AG04450 (cell line): ENCODE results near the gene DIP2A. TPM values are rescaled to one million over a fixed set of nuclear protein-coding genes. Genes with fewer than 3 reads are reported as not detected.
"Not testable (repeated sequence)": the region's sequence is repeated elsewhere in the genome, so short reads cannot be mapped to it uniquely, and the experiment has no call there.

Experiments used
- CTCF ChIA-PET: fragments of 300-600, 350-600 bp; formaldehyde crosslinking; extraction: SDS; loops from one replicate; lab custom pipeline; 2022; ENCODE audit warnings: antibody characterized with exemption, inconsistent platforms; lab: Charles Lee
- POLR2A ChIA-PET: fragments of 350-600 bp; formaldehyde crosslinking; extraction: SDS; loops from one replicate; lab custom pipeline; 2021; ENCODE audit warnings: antibody characterized with exemption, inconsistent platforms; lab: Yijun Ruan, JAX
- DNase-seq: peaks from one replicate; pipeline ENCODE4 v3.0.0-alpha.2; 2011; ENCODE audit warnings: low read depth, low spot score
- H3K27ac ChIP-seq: one replicate; pipeline ENCODE4 v1.5.1; 2012; ENCODE audit warnings: low read depth, low read length, control low read depth
- H3K27me3 ChIP-seq: one replicate; pipeline ENCODE4 v1.6.0; 2012; ENCODE audit warnings: low read length; ENCODE audit not compliant: control insufficient read depth, insufficient read depth
- H3K4me3 ChIP-seq: 2 replicates; pipeline ENCODE4 v1.5.1; 2011; ENCODE audit warnings: mild to moderate bottlenecking, low read depth, low read length, control low read depth
- H3K9me3 ChIP-seq: 2 replicates; pipeline ENCODE4 v1.5.1; 2012; ENCODE audit warnings: low read length; ENCODE audit not compliant: control insufficient read depth, insufficient read depth
- CTCF ChIP-seq: IDR thresholded peaks from 2 replicates; pipeline ENCODE4 v1.5.1; 2011; ENCODE audit warnings: low read depth, low read length, control low read depth, inconsistent platforms
- polyA plus RNA-seq: library from polyadenylated mRNA; depleted of rRNA; stranded (reverse); fragments of >200 nt; gene quantifications from 2 replicates; pipeline ENCODE4 v1.2.3, GENCODE V29; 2011

Gene DIP2A
- polyA plus RNA-seq, 1 experiment, result 21.0 TPM

DNA sequence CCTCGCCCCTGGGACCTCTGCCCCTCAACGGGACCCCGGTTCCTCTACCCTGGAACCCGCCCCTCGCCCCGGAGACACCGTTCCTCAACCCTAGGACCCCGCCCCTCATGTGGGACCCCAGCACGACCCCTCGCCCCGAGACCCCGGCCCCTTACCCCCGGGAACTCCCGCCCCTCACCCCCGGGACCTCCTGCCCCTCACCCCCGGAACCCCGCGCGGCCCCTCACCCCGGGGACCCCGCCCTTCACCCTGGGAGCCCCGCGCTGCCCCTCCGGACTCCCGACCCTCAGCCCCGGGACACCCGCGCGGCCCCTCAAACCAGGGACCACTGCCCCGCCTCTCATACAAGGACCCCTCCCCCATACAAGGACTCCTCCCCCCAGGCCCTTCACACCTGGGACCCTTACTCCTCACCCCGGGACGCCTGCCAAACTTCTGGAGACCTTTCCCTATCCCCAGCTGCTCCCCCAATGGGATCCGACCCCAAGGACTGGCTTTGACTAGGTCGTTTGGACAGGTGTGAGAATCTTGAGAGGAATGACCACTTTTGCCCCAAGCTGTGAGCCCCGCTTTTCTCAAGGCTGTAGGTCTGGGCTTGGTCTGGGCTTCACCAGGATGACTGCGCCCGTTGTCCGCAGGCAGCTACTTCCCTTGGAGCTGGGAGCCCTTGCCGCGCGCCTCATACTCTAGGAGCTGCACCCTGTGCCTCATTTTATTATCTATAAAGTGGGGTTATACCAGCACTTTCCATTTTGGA is 843 bp downstream of the DIP2A start:
- ChIA-PET POLR2A (interaction anchor here (0.7 kb wide), 1 partner anchor 16 kb away, joined by 3 read pairs; no protein-coding TSS in a partner anchor), CTCF (interaction anchor here (0.8 kb wide), 1 partner anchor 180 kb away, joined by 3 read pairs; no protein-coding TSS in a partner anchor)
- Histone ChIP-seq H3K27ac (no peak overlapping the region), H3K9me3 (no peaks in the 10 kb centered on the region; the same call in 1 of the 2 replicates), H3K27me3 (no peaks in the 10 kb centered on the region), H3K4me3 (peak overlapping the region; percentile 77)
- no peak for TF ChIP-seq CTCF
- no peak for DNase-seq

GRCh38 chr21:46461909-46462308 is 3.2 kb downstream of the DIP2A start:
- Histone ChIP-seq H3K27me3 (no peaks in the 10 kb centered on the region), H3K27ac (no peak overlapping the region), H3K4me3 (no peak overlapping the region), H3K9me3 (no peaks in the 10 kb centered on the region; the same call in 1 of the 2 replicates)
- POLR2A ChIA-PET, result interaction anchor here (0.8 to 1.2 kb wide), 2 partner anchors 24 to 37 kb away, joined by 3 to 4 read pairs; no protein-coding TSS in a partner anchor
- DNase-seq, result no peak
- CTCF ChIA-PET, result interaction anchor here (0.6 kb wide), 1 partner anchor 230 kb away, joined by 3 read pairs; no protein-coding TSS in a partner anchor
- TF ChIP-seq CTCF, result no peak

DNA sequence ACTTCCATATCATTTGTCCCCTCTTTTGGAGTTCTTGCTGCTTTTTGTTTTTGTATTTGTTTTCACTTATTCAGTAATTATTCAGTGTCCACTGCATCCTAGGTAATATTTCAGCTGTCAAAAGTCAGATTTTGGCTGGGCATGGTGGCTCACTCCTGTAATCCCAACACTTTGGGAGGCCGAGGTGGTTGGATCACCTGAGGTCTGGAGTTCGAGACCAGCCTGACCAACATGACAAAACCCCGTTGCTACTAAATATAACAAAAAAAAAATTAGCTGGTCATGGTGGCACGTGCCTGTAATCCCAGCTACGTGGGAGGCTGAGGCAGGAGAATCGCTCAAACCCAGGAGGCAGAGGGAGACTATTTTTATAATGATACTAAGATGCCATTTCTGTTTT is 6.5 kb downstream of the DIP2A start:
- CTCF ChIA-PET, H3K27me3 ChIP-seq, H3K27ac ChIP-seq, DNase-seq, H3K4me3 ChIP-seq, H3K9me3 ChIP-seq, POLR2A ChIA-PET: not testable (repeated sequence)

GRCh38 chr21:46465651-46466050 is 7.0 kb downstream of the DIP2A start:
- Histone ChIP-seq H3K27me3 (no peaks in the 10 kb centered on the region), H3K4me3 (no peak overlapping the region), H3K9me3 (no peaks in the 10 kb centered on the region), H3K27ac (no peak overlapping the region)
- POLR2A ChIA-PET, result interaction anchor here (0.7 kb wide), 1 partner anchor 235 kb away, joined by 5 read pairs; no protein-coding TSS in a partner anchor
- CTCF ChIA-PET, result no interaction called here
- DNase-seq, result no peak
- no peak for TF ChIP-seq CTCF

- Histone ChIP-seq H3K27ac (no peak overlapping the region), H3K4me3 (no peak overlapping the region), H3K27me3 (no peaks in the 10 kb centered on the region), H3K9me3 (no peaks in the 10 kb centered on the region)
- no peak for TF ChIP-seq CTCF
- no peak for DNase-seq
- ChIA-PET POLR2A (interaction anchor here (1.3 kb wide), 1 partner anchor 10 kb away, joined by 3 read pairs; no protein-coding TSS in a partner anchor), CTCF (no interaction called here)
Measured at GRCh38 chr21:46468108-46468774, 9.6 kb downstream of the DIP2A start.
